Kasumi-1 (cell line): ENCODE measurements around the gene UBA5.
A peak's percentile ranks its signal among the peaks of the same experiment; 100 is the strongest.

Experiments
- DNase-seq, 2 experiments: peaks; one replicate each; lab custom pipeline; 2025; lab: John Stamatoyannopoulos, UW

Gene UBA5

GRCh38 chr3:132654190-132654589, 5.9 kb upstream of the UBA5 start:
- DNase-seq, result no peak

- no peak for DNase-seq
Measured at GRCh38 chr3:132654721-132655120, 5.4 kb upstream of the UBA5 start.

GRCh38 chr3:132655471-132655870, 4.7 kb upstream of the UBA5 start:
- DNase-seq, result no peak

- no peak for DNase-seq
Measured at GRCh38 chr3:132657869-132658747, 2.0 kb upstream of the UBA5 start.

GRCh38 chr3:132659000-132659364, 1.1 kb upstream of the UBA5 start:
- peak in 1 of 2 experiments; percentile 78 for DNase-seq

GRCh38 chr3:132659365-132660051, 621 bp upstream of the UBA5 start, which contains the start of gene ACAD11:
ACAD11 (minus strand) TSS chr3:132659809; CDS start chr3:132659751, 58 bp downstream.
- DNase-seq, result peak; percentile 77 to 80

- peak in 1 of 2 experiments; percentile 37 for DNase-seq
Measured at GRCh38 chr3:132660811-132661070, 612 bp downstream of the UBA5 start.

- peak; percentile 28 to 37 for DNase-seq
Measured at GRCh38 chr3:132661101-132661500, 972 bp downstream of the UBA5 start.

GRCh38 chr3:132662212-132662611, 2.1 kb downstream of the UBA5 start:
- no peak for DNase-seq

- no peak for DNase-seq
Measured at GRCh38 chr3:132665230-132665745, 5.2 kb downstream of the UBA5 start.

GRCh38 chr3:132669256-132669777, 9.2 kb downstream of the UBA5 start:
- DNase-seq, result no peak

- DNase-seq, result no peak
Measured at GRCh38 chr3:132675408-132675807, 15.3 kb downstream of the UBA5 start.

- no peak for DNase-seq
Measured at GRCh38 chr3:132679911-132680310, 19.8 kb downstream of the UBA5 start.

- no peak for DNase-seq
Measured at GRCh38 chr3:132681421-132681820, 21.3 kb downstream of the UBA5 start.

- DNase-seq, result no peak
Measured at GRCh38 chr3:132682201-132682600, 22.1 kb downstream of the UBA5 start.

GRCh38 chr3:132690040-132690439, 29.9 kb downstream of the UBA5 start:
- DNase-seq, result no peak

- no peak for DNase-seq
Measured at GRCh38 chr3:132694991-132695390, 34.9 kb downstream of the UBA5 start.

- DNase-seq, result no peak
Measured at GRCh38 chr3:132695422-132695821, 35.3 kb downstream of the UBA5 start.

- DNase-seq, result no peak
Measured at GRCh38 chr3:132703733-132704132, 43.6 kb downstream of the UBA5 start.

GRCh38 chr3:132709761-132710160, 49.6 kb downstream of the UBA5 start:
- DNase-seq, result no peak

- no peak for DNase-seq
Measured at GRCh38 chr3:132710311-132710710, 50.2 kb downstream of the UBA5 start.

GRCh38 chr3:132713977-132714727, 54.0 kb downstream of the UBA5 start:
- DNase-seq, result no peak
